Breast epithelium (tissue), 4 donors: Measurements from ENCODE around the gene ASXL1. TPM values are rescaled to one million over a fixed set of nuclear protein-coding genes. Genes with fewer than 3 reads are reported as not detected.
A peak's percentile ranks its signal among the peaks of the same experiment; 100 is the strongest.

Experiments
- DNase-seq, 2 donors: peaks; one replicate each; pipeline ENCODE4 v3.0.0-alpha.2; 2019; ENCODE audit warnings: low spot score in 2 of 2
- H3K27ac ChIP-seq, 2 donors: fragments of 200-600 bp; sonication (generic) in 1 of 2; one replicate each; pipeline ENCODE4 v1.5.1; 2016 to 2019; ENCODE audit warnings: mild to moderate bottlenecking in 1 of 2
- H3K27me3 ChIP-seq, 2 donors: fragments of 200-600 bp; sonication (generic) in 1 of 2; one replicate each; pipeline versions ENCODE4 v1.5.1 to v1.6.0; 2017 to 2019; ENCODE audit warnings: control low read depth in 1 of 2, mild to moderate bottlenecking in 1 of 2
- H3K36me3 ChIP-seq: fragments of 200-600 bp; one replicate; pipeline ENCODE4 v1.5.1; 2019
- H3K4me1 ChIP-seq, 2 donors: fragments of 200-600 bp; sonication (generic); one replicate each; pipeline ENCODE4 v1.5.1; 2016 to 2019; ENCODE audit warnings: control low read depth in 1 of 2
- H3K4me3 ChIP-seq, 3 donors: fragments of 200-600 bp; sonication (generic); 1 replicate in 2 of 3; 2 replicates in 1 of 3; pipeline ENCODE4 v1.5.1; 2016 to 2019; ENCODE audit warnings: mild to moderate bottlenecking in 3 of 3, moderate library complexity in 2 of 3
- H3K9me3 ChIP-seq, 2 donors: fragments of 200-600 bp; sonication (generic) in 1 of 2; one replicate each; pipeline ENCODE4 v1.5.1; 2016 to 2019; ENCODE audit warnings: control low read depth in 1 of 2
- POLR2A ChIP-seq: fragments of 450-650 bp; IDR thresholded peaks from one replicate; pipeline ENCODE4 v1.6.1; 2016; ENCODE audit warnings: antibody characterized with exemption, mild to moderate bottlenecking, moderate library complexity
- POLR2AphosphoS5 ChIP-seq, 3 donors: sonication (generic); formaldehyde crosslinking; IDR thresholded peaks; one replicate each; pipeline ENCODE4 v1.6.1; 2017; ENCODE audit warnings: antibody characterized with exemption in 3 of 3
- intact Hi-C: fragments of 100-400 bp; cut with DNase I; formaldehyde crosslinking; loops from one replicate; pipeline ENCODE4 v1.15.1; 2023; ENCODE audit warnings: low total_unique reads
- total RNA-seq, 3 donors: library from RNA; depleted of rRNA; stranded (reverse); fragments of >200 nt; gene quantifications; one replicate each; pipeline ENCODE4 v1.1.0, GENCODE V29; 2016
- TF ChIP-seq, protein P1 (sequence below), 3 donors: fragments of 450-650 bp; IDR thresholded peaks; one replicate each; pipeline ENCODE4 v1.5.1; 2016 to 2017; ENCODE audit warnings: antibody characterized with exemption in 3 of 3, mild to moderate bottlenecking in 3 of 3, moderate library complexity in 3 of 3

The ASXL1 gene
- total RNA-seq, 3 donors from 2014 or later = 73.3 to 102 (median 97.3) TPM

DNA sequence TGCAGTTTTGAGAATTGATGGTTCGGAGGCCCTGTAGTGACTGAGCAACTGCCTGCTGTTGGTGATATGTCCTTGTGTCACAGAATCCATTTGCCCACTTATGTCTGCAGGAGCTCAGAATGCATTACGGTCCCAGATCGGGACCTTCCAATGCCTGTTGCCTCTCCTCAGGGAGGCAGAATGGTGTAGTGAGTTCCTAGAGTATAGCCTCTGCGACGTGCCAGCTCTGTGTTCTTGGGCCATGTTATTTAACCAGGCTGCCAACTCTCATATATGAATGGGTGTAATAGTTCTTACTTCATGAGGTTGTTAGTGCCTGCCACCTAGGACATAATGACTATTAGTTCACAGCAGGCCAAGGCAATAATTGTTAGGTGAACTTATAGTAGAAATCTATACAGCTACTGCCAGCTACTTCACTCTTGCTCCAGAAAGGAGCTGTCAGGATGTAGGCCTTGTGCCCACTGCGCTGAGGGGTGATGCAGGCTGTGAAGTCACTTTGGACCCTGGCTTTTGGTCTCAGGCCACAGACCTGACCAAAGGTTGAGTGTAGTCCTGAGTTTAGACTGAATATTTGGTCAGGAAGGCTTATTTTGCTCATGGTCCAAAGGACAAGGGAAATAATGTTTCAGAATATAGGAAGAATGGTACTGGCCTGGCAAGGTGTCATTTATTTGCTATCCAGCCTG lies 82.1 kb downstream of the ASXL1 start:
- Histone ChIP-seq H3K4me3 (no peak overlapping the region), H3K9me3 (no peaks in the 10 kb centered on the region), H3K27me3 (no peaks in the 10 kb centered on the region), H3K36me3 (peaks cover 9% of the 10 kb centered on the region), H3K27ac (no peak overlapping the region), H3K4me1 (no peaks in the 10 kb centered on the region)
- intact Hi-C loops = no loop called here
- no peak for DNase-seq
- TF ChIP-seq, protein P1, sequence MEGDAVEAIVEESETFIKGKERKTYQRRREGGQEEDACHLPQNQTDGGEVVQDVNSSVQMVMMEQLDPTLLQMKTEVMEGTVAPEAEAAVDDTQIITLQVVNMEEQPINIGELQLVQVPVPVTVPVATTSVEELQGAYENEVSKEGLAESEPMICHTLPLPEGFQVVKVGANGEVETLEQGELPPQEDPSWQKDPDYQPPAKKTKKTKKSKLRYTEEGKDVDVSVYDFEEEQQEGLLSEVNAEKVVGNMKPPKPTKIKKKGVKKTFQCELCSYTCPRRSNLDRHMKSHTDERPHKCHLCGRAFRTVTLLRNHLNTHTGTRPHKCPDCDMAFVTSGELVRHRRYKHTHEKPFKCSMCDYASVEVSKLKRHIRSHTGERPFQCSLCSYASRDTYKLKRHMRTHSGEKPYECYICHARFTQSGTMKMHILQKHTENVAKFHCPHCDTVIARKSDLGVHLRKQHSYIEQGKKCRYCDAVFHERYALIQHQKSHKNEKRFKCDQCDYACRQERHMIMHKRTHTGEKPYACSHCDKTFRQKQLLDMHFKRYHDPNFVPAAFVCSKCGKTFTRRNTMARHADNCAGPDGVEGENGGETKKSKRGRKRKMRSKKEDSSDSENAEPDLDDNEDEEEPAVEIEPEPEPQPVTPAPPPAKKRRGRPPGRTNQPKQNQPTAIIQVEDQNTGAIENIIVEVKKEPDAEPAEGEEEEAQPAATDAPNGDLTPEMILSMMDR (IDR thresholded peaks at IDR 0.05) = no peak
- no peak for TF ChIP-seq POLR2AphosphoS5 (IDR thresholded peaks at IDR 0.05)
- TF ChIP-seq POLR2A = no peak

DNA sequence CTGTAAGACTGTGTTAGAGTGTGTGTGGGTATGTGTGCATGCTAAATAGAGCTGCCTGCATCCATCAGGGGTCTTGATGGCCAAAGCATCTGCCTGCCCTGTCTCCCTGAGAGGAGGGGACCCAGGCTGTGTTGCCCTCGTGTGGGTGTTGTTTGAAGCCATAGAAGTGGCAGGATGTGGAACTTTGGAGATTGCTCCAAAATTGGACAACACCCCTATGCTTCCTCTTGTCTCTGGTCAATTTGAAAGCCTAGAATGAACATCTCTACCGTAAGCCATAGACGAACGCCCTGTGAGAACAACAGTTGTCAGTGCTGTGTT lies 82.6 kb downstream of the ASXL1 start:
- no peak overlapping the region for H3K4me3 ChIP-seq
- no peaks in the 10 kb centered on the region for H3K27me3 ChIP-seq
- intact Hi-C loops = no loop called here
- no peaks in the 10 kb centered on the region for H3K9me3 ChIP-seq
- DNase-seq = peak in 1 of 2 donors; percentile 9
- H3K4me1 ChIP-seq = peaks cover 0 to 2% of the 10 kb centered on the region in 2 donors
- TF ChIP-seq POLR2A (no peak), POLR2AphosphoS5 (IDR thresholded peaks at IDR 0.05) (no peak)
- TF ChIP-seq, protein P1 (IDR thresholded peaks at IDR 0.05) = no peak
- peaks cover 4% of the 10 kb centered on the region for H3K36me3 ChIP-seq
- no peak overlapping the region for H3K27ac ChIP-seq

DNA sequence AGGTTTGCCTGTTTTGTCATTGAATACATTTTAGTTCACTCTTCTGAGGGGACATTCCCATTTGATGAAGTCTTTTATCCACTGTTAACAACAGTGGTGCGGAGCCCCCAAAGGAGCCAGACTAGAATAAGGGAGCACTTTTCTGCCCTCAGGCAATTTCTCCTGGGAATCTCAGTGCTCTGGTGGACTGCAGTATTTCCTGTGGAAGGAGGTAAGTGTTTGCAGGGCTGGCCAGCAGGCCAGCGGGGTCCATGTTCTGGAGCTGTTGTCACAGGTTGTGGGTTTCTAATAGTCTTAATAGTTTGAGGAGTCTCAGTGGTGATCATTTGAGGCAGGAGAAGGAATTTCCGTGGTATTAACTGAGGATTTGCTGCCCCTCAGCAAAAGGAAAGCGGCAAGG lies 83.5 kb downstream of the ASXL1 start:
- no peak overlapping the region for H3K4me3 ChIP-seq
- H3K9me3 ChIP-seq = no peaks in the 10 kb centered on the region
- H3K27me3 ChIP-seq = no peaks in the 10 kb centered on the region
- TF ChIP-seq, protein P1 (IDR thresholded peaks at IDR 0.05) = no peak
- no peak for TF ChIP-seq POLR2A
- no peak for TF ChIP-seq POLR2AphosphoS5 (IDR thresholded peaks at IDR 0.05)
- no peak for DNase-seq
- H3K27ac ChIP-seq = no peak overlapping the region
- H3K4me1 ChIP-seq = peaks cover 0 to 12% of the 10 kb centered on the region in 2 donors
- intact Hi-C loops = no loop called here
- peaks cover 4% of the 10 kb centered on the region for H3K36me3 ChIP-seq

DNA sequence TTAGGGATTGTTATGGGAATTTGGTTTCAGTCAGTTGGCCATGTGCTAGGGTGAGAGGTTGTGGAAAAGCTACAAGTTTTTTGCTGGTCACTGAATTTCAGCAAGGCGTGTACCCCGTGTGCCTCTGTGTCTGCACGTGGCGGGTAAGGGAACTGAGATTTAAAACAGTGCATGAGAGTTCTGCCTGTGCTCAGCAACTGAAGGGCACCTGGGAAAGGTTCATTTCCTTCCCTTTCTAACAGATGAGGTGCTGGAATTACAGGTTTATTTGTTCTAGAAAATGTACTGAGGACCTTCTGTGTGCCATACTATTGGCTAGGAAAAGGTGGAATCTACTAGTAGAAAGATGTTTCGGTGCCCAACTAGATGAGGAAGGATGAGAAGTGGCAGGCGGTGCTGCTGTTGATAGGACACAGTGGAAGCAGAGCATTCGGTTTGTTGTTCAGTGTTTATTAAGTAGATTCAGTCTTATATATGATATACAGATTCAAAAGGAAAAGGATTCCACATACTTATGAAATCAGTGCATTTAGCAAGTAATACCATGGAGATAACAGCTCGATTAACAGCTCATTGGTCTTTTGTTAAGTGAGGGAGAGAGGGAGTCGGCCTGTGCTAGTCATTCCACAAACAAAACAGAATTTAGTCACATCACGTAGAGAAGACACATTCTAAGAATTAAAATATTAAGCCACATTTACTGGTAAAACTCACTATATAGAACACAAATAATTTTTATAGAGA lies 84.7 kb downstream of the ASXL1 start:
- Histone ChIP-seq H3K27me3 (no peaks in the 10 kb centered on the region), H3K4me1 (peaks cover 0 to 15% of the 10 kb centered on the region in 2 donors), H3K27ac (no peak overlapping the region), H3K9me3 (no peaks in the 10 kb centered on the region), H3K36me3 (no peaks in the 10 kb centered on the region), H3K4me3 (no peak overlapping the region)
- DNase-seq = no peak
- intact Hi-C loops = no loop called here
- TF ChIP-seq, protein P1 (IDR thresholded peaks at IDR 0.05) = no peak
- TF ChIP-seq POLR2A = no peak
- TF ChIP-seq POLR2AphosphoS5 (IDR thresholded peaks at IDR 0.05) = no peak

DNA sequence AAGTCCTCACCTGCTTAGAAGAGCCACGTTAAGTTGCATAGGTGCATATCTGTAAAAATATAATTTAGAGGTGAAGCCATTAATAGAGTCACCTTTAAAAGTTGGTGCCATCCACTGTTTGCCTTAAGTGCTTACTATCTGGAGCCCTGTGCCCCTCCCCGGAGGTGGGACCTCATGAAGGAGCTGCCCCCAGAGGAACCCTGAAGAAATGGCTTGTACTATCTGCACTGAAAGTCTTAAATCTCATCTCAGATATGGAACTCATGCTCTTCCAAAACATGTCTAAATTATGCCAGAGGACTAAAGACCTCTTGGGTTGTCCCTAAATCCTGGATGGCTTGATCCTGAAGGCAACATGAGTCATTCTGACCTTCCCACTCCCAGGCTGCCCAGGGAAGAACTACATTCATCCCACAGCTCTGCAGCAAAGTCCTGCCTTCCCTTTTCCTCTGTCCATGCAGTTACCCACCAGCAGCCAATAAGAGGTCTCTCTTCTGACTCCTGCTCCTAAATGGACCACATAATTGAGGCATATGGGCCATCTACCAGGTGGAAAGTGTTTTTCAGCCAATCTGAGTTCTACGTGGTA lies 85.3 kb downstream of the ASXL1 start:
- no peak for TF ChIP-seq POLR2A
- no peak for TF ChIP-seq POLR2AphosphoS5 (IDR thresholded peaks at IDR 0.05)
- TF ChIP-seq, protein P1 (IDR thresholded peaks at IDR 0.05) = no peak
- H3K36me3 ChIP-seq = no peaks in the 10 kb centered on the region
- H3K27me3 ChIP-seq = no peaks in the 10 kb centered on the region
- no peak overlapping the region for H3K27ac ChIP-seq
- DNase-seq = no peak
- no peaks in the 10 kb centered on the region for H3K9me3 ChIP-seq
- intact Hi-C loops = no loop called here
- H3K4me1 ChIP-seq = peaks cover 0 to 20% of the 10 kb centered on the region in 2 donors
- no peak overlapping the region for H3K4me3 ChIP-seq
